Measurements from ENCODE around the gene MPG.

The MPG gene

DNA sequence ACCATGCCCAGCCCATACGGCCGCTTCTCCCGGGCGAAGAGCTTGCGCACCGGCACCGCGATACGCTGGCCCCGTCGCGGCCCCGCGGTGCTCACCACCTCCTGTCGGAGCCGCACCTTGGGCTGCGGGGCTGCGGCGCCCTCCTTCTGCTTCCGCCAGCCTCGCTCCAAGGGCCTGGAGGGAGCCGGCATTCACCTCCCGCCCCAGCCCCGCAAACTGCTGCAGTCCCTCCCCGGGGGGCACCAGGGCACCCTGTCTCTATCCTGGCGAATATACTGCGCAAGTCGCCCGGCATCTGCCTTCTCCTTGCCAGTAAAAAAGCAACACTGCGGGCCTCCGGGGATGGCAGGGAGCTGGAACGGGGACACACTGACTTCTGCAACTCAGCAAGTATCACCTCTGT lies 16.1 kb upstream of the MPG start:
- TF ChIP-seq, protein P1, sequence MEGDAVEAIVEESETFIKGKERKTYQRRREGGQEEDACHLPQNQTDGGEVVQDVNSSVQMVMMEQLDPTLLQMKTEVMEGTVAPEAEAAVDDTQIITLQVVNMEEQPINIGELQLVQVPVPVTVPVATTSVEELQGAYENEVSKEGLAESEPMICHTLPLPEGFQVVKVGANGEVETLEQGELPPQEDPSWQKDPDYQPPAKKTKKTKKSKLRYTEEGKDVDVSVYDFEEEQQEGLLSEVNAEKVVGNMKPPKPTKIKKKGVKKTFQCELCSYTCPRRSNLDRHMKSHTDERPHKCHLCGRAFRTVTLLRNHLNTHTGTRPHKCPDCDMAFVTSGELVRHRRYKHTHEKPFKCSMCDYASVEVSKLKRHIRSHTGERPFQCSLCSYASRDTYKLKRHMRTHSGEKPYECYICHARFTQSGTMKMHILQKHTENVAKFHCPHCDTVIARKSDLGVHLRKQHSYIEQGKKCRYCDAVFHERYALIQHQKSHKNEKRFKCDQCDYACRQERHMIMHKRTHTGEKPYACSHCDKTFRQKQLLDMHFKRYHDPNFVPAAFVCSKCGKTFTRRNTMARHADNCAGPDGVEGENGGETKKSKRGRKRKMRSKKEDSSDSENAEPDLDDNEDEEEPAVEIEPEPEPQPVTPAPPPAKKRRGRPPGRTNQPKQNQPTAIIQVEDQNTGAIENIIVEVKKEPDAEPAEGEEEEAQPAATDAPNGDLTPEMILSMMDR (conservative IDR thresholded peaks at IDR 0.05; ENCODE audit: low read depth) = no peak
- no peak for DNase-seq (ENCODE audit: low spot score)
- CTCF ChIA-PET = interaction anchor here (0.6 kb wide), 1 partner anchor 126 kb away, joined by 4 read pairs; no protein-coding TSS in a partner anchor
- POLR2A ChIA-PET (ENCODE audit: low non-redundant PET) = no interaction called here
- no peak overlapping the region for H3K27ac ChIP-seq

DNA sequence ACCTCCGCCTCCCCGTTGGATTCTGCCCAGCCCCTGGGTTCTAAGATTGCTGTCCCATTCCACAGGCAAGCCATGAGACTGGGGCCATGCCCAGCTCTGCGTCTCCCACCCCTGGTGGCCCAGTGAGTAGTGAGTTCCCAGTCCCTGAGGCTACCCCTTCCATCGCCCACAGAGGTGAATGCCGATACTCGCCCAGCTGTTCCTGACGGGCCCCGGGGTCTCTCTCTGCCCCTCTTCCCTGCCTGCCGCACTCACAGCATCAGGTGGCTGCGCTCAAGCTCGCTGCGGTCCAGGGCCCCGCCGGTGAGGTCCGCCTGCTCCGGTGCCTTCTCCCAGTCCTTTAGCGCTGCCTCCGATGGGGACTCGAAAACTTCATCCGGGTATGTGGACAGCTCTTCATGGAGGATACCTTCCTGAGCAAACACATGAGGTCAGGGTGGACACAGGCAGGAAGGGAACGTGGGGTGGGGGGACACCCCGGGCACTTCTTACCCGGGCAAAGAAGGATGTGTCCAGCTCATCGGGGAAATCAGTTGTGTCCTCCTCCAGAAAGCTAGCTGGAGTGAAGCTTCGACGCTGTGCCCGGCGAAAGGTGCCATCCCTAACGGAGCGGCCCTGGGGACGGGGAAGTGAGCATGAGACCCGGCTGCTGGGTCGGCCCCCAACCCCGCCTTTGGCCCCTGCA lies 15.6 kb upstream of the MPG start:
- CTCF ChIA-PET = interaction anchor here (0.6 to 1.3 kb wide), 4 partner anchors 34 to 300 kb away, joined by 3 to 5 read pairs (median 4); no protein-coding TSS in a partner anchor
- TF ChIP-seq, protein P1 (conservative IDR thresholded peaks at IDR 0.05; ENCODE audit: low read depth) = no peak
- H3K27ac ChIP-seq = no peak overlapping the region
- DNase-seq (ENCODE audit: low spot score) = no peak
- POLR2A ChIA-PET (ENCODE audit: low non-redundant PET) = no interaction called here

DNA sequence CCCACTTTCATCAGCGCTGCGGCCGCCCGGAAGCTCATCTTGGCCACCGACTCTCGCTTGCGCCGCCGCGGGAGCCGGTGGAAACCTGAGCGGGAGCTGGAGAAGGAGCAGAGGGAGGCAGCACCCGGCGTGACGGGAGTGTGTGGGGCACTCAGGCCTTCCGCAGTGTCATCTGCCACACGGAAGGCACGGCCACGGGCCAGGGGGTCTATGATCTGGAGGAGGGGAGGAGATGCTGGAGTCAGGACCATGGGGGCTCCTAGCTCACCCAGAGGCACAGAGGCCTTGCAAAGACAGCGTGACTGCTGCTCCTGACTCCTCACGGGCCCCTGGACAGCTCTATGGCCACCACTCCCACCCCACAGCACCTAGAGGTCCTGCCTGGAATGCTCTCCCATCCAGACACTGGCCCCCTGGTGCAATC lies 15.0 kb upstream of the MPG start:
- DNase-seq (ENCODE audit: low spot score) = no peak
- H3K27ac ChIP-seq = no peak overlapping the region
- TF ChIP-seq, protein P1 (conservative IDR thresholded peaks at IDR 0.05; ENCODE audit: low read depth) = no peak
- POLR2A ChIA-PET (ENCODE audit: low non-redundant PET) = no interaction called here
- CTCF ChIA-PET = interaction anchor here (0.6 to 1.3 kb wide), 5 partner anchors 14 to 299 kb away, joined by 3 to 8 read pairs (median 3); no protein-coding TSS in a partner anchor

DNA sequence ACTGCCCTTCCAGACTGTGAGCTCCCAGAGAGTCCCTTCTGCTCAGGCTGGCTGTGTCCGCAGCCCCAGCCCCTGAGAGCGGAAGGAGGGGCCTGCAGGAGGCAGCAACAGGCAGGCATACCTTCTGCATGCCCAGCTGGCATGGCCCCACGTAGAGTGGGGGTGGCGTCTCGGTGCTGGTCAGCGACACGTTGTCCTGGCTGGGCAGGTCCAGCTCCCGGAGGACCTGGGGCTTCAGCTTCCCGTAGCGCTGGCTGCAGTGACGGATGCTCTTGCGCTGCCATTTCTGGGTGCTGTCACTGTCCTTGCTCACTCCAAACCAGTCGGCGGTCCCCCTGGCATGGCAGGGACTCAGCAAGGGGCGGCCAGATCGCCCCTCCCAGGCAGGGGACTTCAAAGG lies 14.6 kb upstream of the MPG start:
- H3K27ac ChIP-seq = no peak overlapping the region
- TF ChIP-seq, protein P1 (conservative IDR thresholded peaks at IDR 0.05; ENCODE audit: low read depth) = no peak
- ChIA-PET POLR2A (ENCODE audit: low non-redundant PET) (no interaction called here), CTCF (interaction anchor here (0.6 to 1.3 kb wide), 5 partner anchors 14 to 299 kb away, joined by 3 to 8 read pairs (median 3); no protein-coding TSS in a partner anchor)
- no peak for DNase-seq (ENCODE audit: low spot score)

DNA sequence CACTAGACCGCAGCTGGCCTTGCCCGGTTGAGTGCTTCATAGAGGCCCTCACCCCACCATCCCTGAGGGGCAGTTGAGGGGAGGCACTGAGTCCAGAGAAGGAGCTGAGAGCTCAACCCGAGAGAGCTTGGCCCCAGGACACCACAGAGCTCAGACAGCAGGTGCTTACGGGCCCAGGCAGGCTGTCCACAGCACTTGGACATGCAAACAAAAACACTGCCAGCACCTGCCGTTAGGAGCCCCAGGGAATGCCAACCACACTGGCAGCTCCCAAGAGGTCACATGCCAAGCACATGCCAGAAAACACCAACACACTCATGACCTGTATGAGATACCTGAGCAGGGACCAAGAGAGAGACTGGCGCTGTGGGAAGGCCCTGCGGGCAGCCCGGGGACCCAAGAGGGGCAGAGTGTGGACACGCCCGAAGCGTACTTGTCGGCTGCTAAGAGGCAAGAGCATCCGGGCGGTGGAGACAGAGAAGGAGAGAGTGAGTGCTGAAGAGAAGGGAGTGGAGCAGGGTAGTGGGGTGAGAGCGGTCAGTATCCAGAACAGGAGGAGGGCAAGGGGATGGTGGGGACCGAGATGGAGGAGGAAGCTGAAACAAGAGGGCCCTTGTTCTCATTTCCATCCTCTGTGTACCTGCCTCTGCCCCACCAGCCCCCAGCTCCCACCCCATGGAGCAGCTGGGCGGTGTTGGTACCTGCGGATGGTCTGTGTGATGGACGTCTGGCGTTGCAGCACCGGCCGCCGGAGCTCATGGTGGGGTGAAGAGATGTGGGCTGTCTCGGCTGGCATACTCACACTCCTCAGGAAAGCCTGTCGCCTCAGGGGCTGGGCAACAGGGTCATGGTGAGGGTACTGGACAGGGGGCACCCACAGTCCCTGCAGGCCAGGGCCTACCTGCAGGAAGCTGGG lies 13.8 kb upstream of the MPG start:
- ChIA-PET POLR2A (ENCODE audit: low non-redundant PET) (no interaction called here), CTCF (interaction anchor here (0.7 to 6.5 kb wide), 3 partner anchors 32 to 64 kb away, joined by 3 to 135 read pairs (median 3); no protein-coding TSS in a partner anchor)
- no peak overlapping the region for H3K27ac ChIP-seq
- no peak for DNase-seq (ENCODE audit: low spot score)
- TF ChIP-seq, protein P1 (conservative IDR thresholded peaks at IDR 0.05; ENCODE audit: low read depth) = no peak

DNA sequence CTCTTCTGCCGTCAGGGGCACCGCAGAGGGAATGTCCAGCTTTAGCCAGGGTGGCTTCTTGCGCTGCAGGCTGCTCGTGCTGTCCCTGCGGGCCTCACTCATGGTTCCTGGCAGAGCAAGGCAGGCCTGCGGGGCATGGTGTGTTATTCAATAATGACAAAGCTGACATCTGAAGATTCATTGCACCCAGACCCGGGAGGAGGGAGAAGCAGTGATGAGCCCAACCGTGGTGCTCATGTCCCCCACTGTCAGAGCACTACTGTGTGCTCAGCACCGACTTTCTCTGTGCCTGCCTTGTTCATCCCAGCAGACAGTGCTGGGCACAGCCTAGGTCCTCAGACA lies 13.1 kb upstream of the MPG start:
- TF ChIP-seq, protein P1 (conservative IDR thresholded peaks at IDR 0.05; ENCODE audit: low read depth) = no peak
- DNase-seq (ENCODE audit: low spot score) = no peak
- CTCF ChIA-PET = interaction anchor here (0.7 to 6.5 kb wide), 3 partner anchors 31 to 64 kb away, joined by 3 to 135 read pairs (median 18); no protein-coding TSS in a partner anchor
- H3K27ac ChIP-seq = no peak overlapping the region
- POLR2A ChIA-PET (ENCODE audit: low non-redundant PET) = no interaction called here

Measured in RWPE1 (cell line).